ENCODE data around the gene SF3B6. TPM values are rescaled to one million over a fixed set of nuclear protein-coding genes. Genes with fewer than 3 reads are reported as not detected.

SF3B6 gene
- total and polyA plus RNA-seq, 2 experiments from 2014 or later: 140 to 565 TPM

- Histone ChIP-seq H4K20me1 (replicated peaks; ENCODE audit: insufficient read depth) (no peaks in the 10 kb centered on the region; the same call in 1 of the 2 replicates), H3K4me3 (no peak overlapping the region), H3K36me3 (ENCODE audit: insufficient read depth) (no peaks in the 10 kb centered on the region; the same call in 1 of the 2 replicates), H2AFZ (no peak overlapping the region), H3K4me2 (no peak overlapping the region), H3K27ac (ENCODE audit: low read depth) (no peak overlapping the region), H3K9me2 (ENCODE audit: insufficient read depth) (no peaks in the 10 kb centered on the region), H3K4me1 (ENCODE audit: insufficient read depth) (peaks cover 7% of the 10 kb centered on the region), H3K27me3 (ENCODE audit: insufficient read depth) (no peaks in the 10 kb centered on the region), H3F3A (replicated peaks; ENCODE audit: low read depth) (peaks cover 6% of the 10 kb centered on the region; the same call in 1 of the 2 replicates), H3K79me2 (replicated peaks; ENCODE audit: insufficient read depth) (0 out of 2 replicates have a peak, but pooled peaks cover 16% of the 10 kb centered on the region)
- Mint-ChIP-seq H3K27ac (no peak overlapping the region), H3K9me3 (no peaks in the 10 kb centered on the region), H3K4me3 (no peak overlapping the region), H3K4me1 (no peaks in the 10 kb centered on the region), H3K27me3 (ENCODE audit: insufficient read depth, low read depth, poor library complexity) (peaks cover 2% of the 10 kb centered on the region), H3K36me3 (ENCODE audit: low read depth) (peaks cover 6% of the 10 kb centered on the region)
- TF ChIP-seq EZH2phosphoT487 (IDR thresholded peaks at IDR 0.05; ENCODE audit: unreplicated experiment) (no peak), CREB1 (CRISPR knock-in tag; IDR thresholded peaks at IDR 0.05; ENCODE audit: low read depth) (no peak), EZH2 (IDR thresholded peaks at IDR 0.05; ENCODE audit: low read depth, unreplicated experiment) (no peak)
- TF ChIP-seq, protein P1, sequence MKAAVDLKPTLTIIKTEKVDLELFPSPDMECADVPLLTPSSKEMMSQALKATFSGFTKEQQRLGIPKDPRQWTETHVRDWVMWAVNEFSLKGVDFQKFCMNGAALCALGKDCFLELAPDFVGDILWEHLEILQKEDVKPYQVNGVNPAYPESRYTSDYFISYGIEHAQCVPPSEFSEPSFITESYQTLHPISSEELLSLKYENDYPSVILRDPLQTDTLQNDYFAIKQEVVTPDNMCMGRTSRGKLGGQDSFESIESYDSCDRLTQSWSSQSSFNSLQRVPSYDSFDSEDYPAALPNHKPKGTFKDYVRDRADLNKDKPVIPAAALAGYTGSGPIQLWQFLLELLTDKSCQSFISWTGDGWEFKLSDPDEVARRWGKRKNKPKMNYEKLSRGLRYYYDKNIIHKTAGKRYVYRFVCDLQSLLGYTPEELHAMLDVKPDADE (IDR thresholded peaks at IDR 0.05): no peak
- no peak for ATAC-seq
- DNase-seq (ENCODE audit: low spot score): no peak
Observed at GRCh38 chr2:24054366-24055010, 21.6 kb downstream of the SF3B6 start.

GRCh38 chr2:24052951-24053350, 23.2 kb downstream of the SF3B6 start:
- peaks cover 15% of the 10 kb centered on the region for H3K4me1 ChIP-seq (ENCODE audit: insufficient read depth)
- H3F3A ChIP-seq (replicated peaks; ENCODE audit: low read depth): peaks cover 14% of the 10 kb centered on the region; the same call in 1 of the 2 replicates
- H3K27me3 ChIP-seq (ENCODE audit: insufficient read depth): no peaks in the 10 kb centered on the region
- Mint-ChIP-seq H3K4me1 (peaks cover 5% of the 10 kb centered on the region; the same call in 2 of the 3 replicates), H3K27me3 (ENCODE audit: insufficient read depth, low read depth, poor library complexity) (peaks cover 6% of the 10 kb centered on the region), H3K4me3 (no peak overlapping the region), H3K27ac (no peak overlapping the region), H3K36me3 (ENCODE audit: low read depth) (peaks cover 6% of the 10 kb centered on the region), H3K9me3 (no peaks in the 10 kb centered on the region)
- no peaks in the 10 kb centered on the region for H3K9me2 ChIP-seq (ENCODE audit: insufficient read depth)
- no peak overlapping the region for H3K27ac ChIP-seq (ENCODE audit: low read depth)
- H3K36me3 ChIP-seq (ENCODE audit: insufficient read depth): no peaks in the 10 kb centered on the region; the same call in 1 of the 2 replicates
- H4K20me1 ChIP-seq (replicated peaks; ENCODE audit: insufficient read depth): no peaks in the 10 kb centered on the region; the same call in 1 of the 2 replicates
- H2AFZ ChIP-seq: no peak overlapping the region
- ATAC-seq (no peak), DNase-seq (ENCODE audit: low spot score) (no peak)
- H3K4me3 ChIP-seq: no peak overlapping the region
- 0 out of 2 replicates have a peak, but pooled peaks cover 16% of the 10 kb centered on the region for H3K79me2 ChIP-seq (replicated peaks; ENCODE audit: insufficient read depth)
- H3K4me2 ChIP-seq: no peak overlapping the region
- TF ChIP-seq EZH2phosphoT487 (IDR thresholded peaks at IDR 0.05; ENCODE audit: unreplicated experiment) (no peak), CREB1 (CRISPR knock-in tag; IDR thresholded peaks at IDR 0.05; ENCODE audit: low read depth) (no peak), CTCF (conservative IDR thresholded peaks at IDR 0.05; ENCODE audit: low read depth in 2 of 2) (no peak), ZNF331 (CRISPR knock-in tag; IDR thresholded peaks at IDR 0.05; ENCODE audit: low read depth) (no peak), NANOG (IDR thresholded peaks at IDR 0.05; ENCODE audit: borderline replicate concordance) (no peak), ZNF114 (CRISPR knock-in tag; IDR thresholded peaks at IDR 0.05) (no peak), POLR2AphosphoS5 (IDR thresholded peaks at IDR 0.05; ENCODE audit: low read depth) (no peak)
- TF ChIP-seq, protein P1 (IDR thresholded peaks at IDR 0.05): no peak
- TF ChIP-seq, protein P2, sequence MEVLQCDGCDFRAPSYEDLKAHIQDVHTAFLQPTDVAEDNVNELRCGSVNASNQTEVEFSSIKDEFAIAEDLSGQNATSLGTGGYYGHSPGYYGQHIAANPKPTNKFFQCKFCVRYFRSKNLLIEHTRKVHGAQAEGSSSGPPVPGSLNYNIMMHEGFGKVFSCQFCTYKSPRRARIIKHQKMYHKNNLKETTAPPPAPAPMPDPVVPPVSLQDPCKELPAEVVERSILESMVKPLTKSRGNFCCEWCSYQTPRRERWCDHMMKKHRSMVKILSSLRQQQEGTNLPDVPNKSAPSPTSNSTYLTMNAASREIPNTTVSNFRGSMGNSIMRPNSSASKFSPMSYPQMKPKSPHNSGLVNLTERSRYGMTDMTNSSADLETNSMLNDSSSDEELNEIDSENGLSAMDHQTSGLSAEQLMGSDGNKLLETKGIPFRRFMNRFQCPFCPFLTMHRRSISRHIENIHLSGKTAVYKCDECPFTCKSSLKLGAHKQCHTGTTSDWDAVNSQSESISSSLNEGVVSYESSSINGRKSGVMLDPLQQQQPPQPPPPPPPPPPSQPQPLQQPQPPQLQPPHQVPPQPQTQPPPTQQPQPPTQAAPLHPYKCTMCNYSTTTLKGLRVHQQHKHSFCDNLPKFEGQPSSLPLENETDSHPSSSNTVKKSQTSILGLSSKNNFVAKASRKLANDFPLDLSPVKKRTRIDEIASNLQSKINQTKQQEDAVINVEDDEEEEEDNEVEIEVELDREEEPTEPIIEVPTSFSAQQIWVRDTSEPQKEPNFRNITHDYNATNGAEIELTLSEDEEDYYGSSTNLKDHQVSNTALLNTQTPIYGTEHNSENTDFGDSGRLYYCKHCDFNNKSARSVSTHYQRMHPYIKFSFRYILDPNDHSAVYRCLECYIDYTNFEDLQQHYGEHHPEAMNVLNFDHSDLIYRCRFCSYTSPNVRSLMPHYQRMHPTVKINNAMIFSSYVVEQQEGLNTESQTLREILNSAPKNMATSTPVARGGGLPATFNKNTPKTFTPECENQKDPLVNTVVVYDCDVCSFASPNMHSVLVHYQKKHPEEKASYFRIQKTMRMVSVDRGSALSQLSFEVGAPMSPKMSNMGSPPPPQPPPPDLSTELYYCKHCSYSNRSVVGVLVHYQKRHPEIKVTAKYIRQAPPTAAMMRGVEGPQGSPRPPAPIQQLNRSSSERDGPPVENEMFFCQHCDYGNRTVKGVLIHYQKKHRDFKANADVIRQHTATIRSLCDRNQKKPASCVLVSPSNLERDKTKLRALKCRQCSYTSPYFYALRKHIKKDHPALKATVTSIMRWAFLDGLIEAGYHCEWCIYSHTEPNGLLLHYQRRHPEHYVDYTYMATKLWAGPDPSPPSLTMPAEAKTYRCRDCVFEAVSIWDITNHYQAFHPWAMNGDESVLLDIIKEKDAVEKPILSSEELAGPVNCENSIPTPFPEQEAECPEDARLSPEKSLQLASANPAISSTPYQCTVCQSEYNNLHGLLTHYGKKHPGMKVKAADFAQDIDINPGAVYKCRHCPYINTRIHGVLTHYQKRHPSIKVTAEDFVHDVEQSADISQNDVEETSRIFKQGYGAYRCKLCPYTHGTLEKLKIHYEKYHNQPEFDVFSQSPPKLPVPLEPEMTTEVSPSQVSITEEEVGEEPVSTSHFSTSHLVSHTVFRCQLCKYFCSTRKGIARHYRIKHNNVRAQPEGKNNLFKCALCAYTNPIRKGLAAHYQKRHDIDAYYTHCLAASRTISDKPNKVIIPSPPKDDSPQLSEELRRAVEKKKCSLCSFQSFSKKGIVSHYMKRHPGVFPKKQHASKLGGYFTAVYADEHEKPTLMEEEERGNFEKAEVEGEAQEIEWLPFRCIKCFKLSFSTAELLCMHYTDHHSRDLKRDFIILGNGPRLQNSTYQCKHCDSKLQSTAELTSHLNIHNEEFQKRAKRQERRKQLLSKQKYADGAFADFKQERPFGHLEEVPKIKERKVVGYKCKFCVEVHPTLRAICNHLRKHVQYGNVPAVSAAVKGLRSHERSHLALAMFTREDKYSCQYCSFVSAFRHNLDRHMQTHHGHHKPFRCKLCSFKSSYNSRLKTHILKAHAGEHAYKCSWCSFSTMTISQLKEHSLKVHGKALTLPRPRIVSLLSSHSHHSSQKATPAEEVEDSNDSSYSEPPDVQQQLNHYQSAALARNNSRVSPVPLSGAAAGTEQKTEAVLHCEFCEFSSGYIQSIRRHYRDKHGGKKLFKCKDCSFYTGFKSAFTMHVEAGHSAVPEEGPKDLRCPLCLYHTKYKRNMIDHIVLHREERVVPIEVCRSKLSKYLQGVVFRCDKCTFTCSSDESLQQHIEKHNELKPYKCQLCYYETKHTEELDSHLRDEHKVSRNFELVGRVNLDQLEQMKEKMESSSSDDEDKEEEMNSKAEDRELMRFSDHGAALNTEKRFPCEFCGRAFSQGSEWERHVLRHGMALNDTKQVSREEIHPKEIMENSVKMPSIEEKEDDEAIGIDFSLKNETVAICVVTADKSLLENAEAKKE (CRISPR knock-in tag; IDR thresholded peaks at IDR 0.05): no peak
